Natural killer cell (primary cell): ENCODE data around the gene ADAM17. TPM values are rescaled to one million over a fixed set of nuclear protein-coding genes. Genes with fewer than 3 reads are reported as not detected.

ENCODE experiments used
- ATAC-seq, 3 donors: fragments of 150-1000 bp in 2 of 3; fragments of 200-7000 bp in 1 of 3; cut with Tn5 transposase; 1 replicate in 1 of 3; 2 replicates in 2 of 3; pipeline ENCODE4 v1.10.0; 2021; ENCODE audit warnings: mild to moderate bottlenecking in 2 of 3, moderate library complexity in 2 of 3
- DNase-seq, 2 donors: peaks; one replicate each; pipeline versions ENCODE4 v3.0.0 to v3.0.0-alpha.2; 2013 to 2021; ENCODE audit warnings: mixed read lengths in 1 of 2
- H3K27ac ChIP-seq: one replicate; pipeline ENCODE4 v1.5.1; 2013; ENCODE audit warnings: mild to moderate bottlenecking, low read length
- H3K27me3 ChIP-seq: one replicate; pipeline ENCODE4 v1.6.1; 2013; ENCODE audit warnings: low read length; ENCODE audit not compliant: control insufficient read depth, insufficient read depth
- H3K36me3 ChIP-seq: one replicate; pipeline ENCODE4 v1.6.1; 2013; ENCODE audit warnings: low read length; ENCODE audit not compliant: control insufficient read depth, insufficient read depth
- H3K4me1 ChIP-seq: one replicate; pipeline ENCODE4 v1.6.1; 2013; ENCODE audit warnings: low read length; ENCODE audit not compliant: control insufficient read depth, insufficient read depth
- H3K4me3 ChIP-seq: one replicate; pipeline ENCODE4 v1.5.1; 2013; ENCODE audit warnings: low read length
- H3K9me3 ChIP-seq: one replicate; pipeline ENCODE4 v1.6.1; 2013; ENCODE audit warnings: low read length; ENCODE audit not compliant: control insufficient read depth, insufficient read depth
- H3K27ac Mint-ChIP-seq, 2 donors: one replicate each; pipeline ENCODE4 v1.8.0; 2022; ENCODE audit warnings: mild to moderate bottlenecking in 2 of 2, mixed read lengths in 2 of 2, moderate library complexity in 1 of 2
- H3K27me3 Mint-ChIP-seq, 2 donors: one replicate each; pipeline ENCODE4 v1.8.0; 2022; ENCODE audit warnings: low read depth in 2 of 2, mixed read lengths in 2 of 2
- H3K36me3 Mint-ChIP-seq: one replicate; pipeline ENCODE4 v1.8.0; 2022; ENCODE audit warnings: mixed read lengths
- H3K4me1 Mint-ChIP-seq, 2 donors: one replicate each; pipeline ENCODE4 v1.8.0; 2022; ENCODE audit warnings: mixed read lengths in 2 of 2
- H3K4me3 Mint-ChIP-seq: one replicate; pipeline ENCODE4 v1.8.0; 2022; ENCODE audit warnings: mild to moderate bottlenecking, moderate library complexity, mixed read lengths
- H3K9me3 Mint-ChIP-seq, 2 donors: one replicate each; pipeline ENCODE4 v1.8.0; 2022; ENCODE audit warnings: mixed read lengths in 2 of 2
- whole genome bisulfite sequencing: methylation state at CpG from one replicate; pipeline ENCODE4 v1.1.7; 2013; ENCODE audit warnings: missing lambda C conversion rate; ENCODE audit not compliant: insufficient coverage; 5-methylcytosine and 5-hydroxymethylcytosine counted together
- intact Hi-C: fragments of 100-400 bp; cut with micrococcal nuclease; formaldehyde crosslinking; loops from one replicate; pipeline ENCODE4 v1.14.2; 2022
- total RNA-seq, 4 donors: library from RNA; stranded (reverse); fragments of 120-200 nt in 1 of 4; gene quantifications; one replicate each; pipeline versions ENCODE4 v1.2.3 to v1.2.4, GENCODE V29; 2013 to 2022
- TF ChIP-seq, protein P1 (sequence below): fragments of 200-600 bp; IDR thresholded peaks from one replicate; pipeline ENCODE4 v1.8.0; 2022; ENCODE audit warnings: antibody characterized with exemption

The ADAM17 gene
- total RNA-seq, 3 donors from 2014 or later (not counting 1 experiment from before 2014, with no cell fraction given): 44.0 to 53.8 (median 46.8) TPM

- intact Hi-C loops: no loop called here
- H3K36me3 Mint-ChIP-seq: no peaks in the 10 kb centered on the region
- H3K4me1 Mint-ChIP-seq: peaks cover 6 to 7% of the 10 kb centered on the region in 2 donors
- H3K27me3 ChIP-seq: no peaks in the 10 kb centered on the region
- H3K9me3 ChIP-seq: no peaks in the 10 kb centered on the region
- 94% methylated on average over 2 of the region's 7 CpGs for WGBS
- H3K4me3 ChIP-seq: no peak overlapping the region
- no peak overlapping the region for H3K4me3 Mint-ChIP-seq
- DNase-seq (no peak), ATAC-seq (no peak)
- TF ChIP-seq, protein P1, sequence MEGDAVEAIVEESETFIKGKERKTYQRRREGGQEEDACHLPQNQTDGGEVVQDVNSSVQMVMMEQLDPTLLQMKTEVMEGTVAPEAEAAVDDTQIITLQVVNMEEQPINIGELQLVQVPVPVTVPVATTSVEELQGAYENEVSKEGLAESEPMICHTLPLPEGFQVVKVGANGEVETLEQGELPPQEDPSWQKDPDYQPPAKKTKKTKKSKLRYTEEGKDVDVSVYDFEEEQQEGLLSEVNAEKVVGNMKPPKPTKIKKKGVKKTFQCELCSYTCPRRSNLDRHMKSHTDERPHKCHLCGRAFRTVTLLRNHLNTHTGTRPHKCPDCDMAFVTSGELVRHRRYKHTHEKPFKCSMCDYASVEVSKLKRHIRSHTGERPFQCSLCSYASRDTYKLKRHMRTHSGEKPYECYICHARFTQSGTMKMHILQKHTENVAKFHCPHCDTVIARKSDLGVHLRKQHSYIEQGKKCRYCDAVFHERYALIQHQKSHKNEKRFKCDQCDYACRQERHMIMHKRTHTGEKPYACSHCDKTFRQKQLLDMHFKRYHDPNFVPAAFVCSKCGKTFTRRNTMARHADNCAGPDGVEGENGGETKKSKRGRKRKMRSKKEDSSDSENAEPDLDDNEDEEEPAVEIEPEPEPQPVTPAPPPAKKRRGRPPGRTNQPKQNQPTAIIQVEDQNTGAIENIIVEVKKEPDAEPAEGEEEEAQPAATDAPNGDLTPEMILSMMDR: no peak
- H3K27me3 Mint-ChIP-seq: no peaks in the 10 kb centered on the region
- H3K9me3 Mint-ChIP-seq: no peaks in the 10 kb centered on the region
- peak overlapping the region in 1 of 2 donors; percentile 6 for H3K27ac Mint-ChIP-seq
- no peak overlapping the region for H3K27ac ChIP-seq
- H3K4me1 ChIP-seq: peaks cover 5% of the 10 kb centered on the region
- peaks cover 14% of the 10 kb centered on the region for H3K36me3 ChIP-seq
These were observed 90.5 kb downstream of the ADAM17 start for GRCh38 chr2:9465170-9465569.

DNA sequence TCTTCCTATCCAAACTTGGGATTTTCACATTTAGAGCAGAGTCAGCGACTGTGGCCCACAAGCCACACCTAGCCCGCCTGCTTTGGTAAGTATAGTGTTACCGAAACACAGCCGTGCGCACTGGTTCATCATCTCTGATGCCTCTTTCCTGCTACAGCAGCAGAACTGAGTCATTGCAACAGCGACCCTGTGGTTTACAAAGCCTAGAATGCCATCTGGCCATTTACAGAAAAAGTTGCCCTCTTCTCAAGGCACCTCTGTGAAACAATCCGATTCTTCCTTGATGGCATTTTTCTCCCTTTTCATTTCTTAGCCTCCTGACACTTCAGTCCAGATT lies 92.0 kb downstream of the ADAM17 start:
- no peaks in the 10 kb centered on the region for H3K27me3 Mint-ChIP-seq
- H3K4me3 Mint-ChIP-seq: no peak overlapping the region
- H3K27ac Mint-ChIP-seq: peak overlapping the region in 1 of 2 donors; percentile 74
- TF ChIP-seq, protein P1: no peak
- Histone ChIP-seq H3K9me3 (no peaks in the 10 kb centered on the region), H3K4me3 (no peak overlapping the region), H3K36me3 (peaks cover 20% of the 10 kb centered on the region), H3K27me3 (no peaks in the 10 kb centered on the region), H3K27ac (no peak overlapping the region), H3K4me1 (peaks cover 5% of the 10 kb centered on the region)
- H3K36me3 Mint-ChIP-seq: no peaks in the 10 kb centered on the region
- DNase-seq: peak; percentile 25 to 32
- no peaks in the 10 kb centered on the region for H3K9me3 Mint-ChIP-seq
- ATAC-seq: peak; percentile 79 to 94 (median 80)
- H3K4me1 Mint-ChIP-seq: peaks cover 6 to 7% of the 10 kb centered on the region in 2 donors
- 73% methylated on average over 7 of the region's 7 CpGs for WGBS
- intact Hi-C loops: no loop called here

DNA sequence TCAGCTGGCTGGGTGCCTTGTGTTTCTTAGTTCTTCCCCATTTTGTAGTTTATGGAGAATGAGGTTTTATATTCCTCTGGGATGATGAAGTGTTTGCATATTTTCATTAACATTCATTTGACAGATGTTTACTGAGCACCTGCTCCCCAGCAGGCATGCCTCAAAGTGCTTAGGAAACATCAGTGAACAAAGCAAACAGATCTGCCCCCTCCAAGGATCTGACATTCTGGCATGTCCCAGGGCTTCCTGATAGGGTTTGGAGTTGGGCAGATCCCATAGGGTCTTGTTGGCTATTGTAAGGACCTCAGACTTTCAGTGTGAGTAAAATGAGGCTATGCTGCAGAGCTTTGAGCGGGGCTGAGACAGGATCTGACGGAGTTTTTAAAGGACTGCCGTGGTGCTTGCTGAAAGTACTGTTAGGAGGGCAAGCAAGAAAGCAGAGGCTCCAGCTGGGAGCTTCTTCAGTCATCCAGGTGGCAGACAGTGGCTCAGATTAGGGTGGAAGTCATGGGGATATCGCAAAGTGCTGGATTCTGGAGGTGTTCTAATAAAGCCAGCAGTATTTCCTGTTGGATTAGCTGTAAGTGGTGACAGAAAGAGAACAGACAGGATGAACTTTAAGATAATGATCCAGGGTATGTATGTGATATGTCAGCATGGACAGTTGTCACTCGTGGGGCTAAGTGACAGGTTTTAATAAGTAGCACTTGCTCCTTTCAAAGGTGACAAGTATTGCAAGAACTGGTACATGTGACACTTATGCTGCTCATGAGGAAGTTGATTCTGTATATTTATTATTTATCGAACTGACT lies 92.5 kb downstream of the ADAM17 start:
- Histone ChIP-seq H3K36me3 (peaks cover 20% of the 10 kb centered on the region), H3K4me3 (no peak overlapping the region), H3K27ac (no peak overlapping the region), H3K9me3 (no peaks in the 10 kb centered on the region), H3K4me1 (peaks cover 5% of the 10 kb centered on the region), H3K27me3 (no peaks in the 10 kb centered on the region)
- Mint-ChIP-seq H3K27me3 (no peaks in the 10 kb centered on the region), H3K27ac (peak overlapping the region; percentile 59 to 74), H3K9me3 (no peaks in the 10 kb centered on the region), H3K36me3 (no peaks in the 10 kb centered on the region), H3K4me1 (peaks cover 6 to 7% of the 10 kb centered on the region in 2 donors), H3K4me3 (no peak overlapping the region)
- 88% methylated on average over 6 of the region's 6 CpGs for WGBS
- intact Hi-C loops: no loop called here
- DNase-seq (no peak), ATAC-seq (peak; percentile 17 to 70 (median 68))
- TF ChIP-seq, protein P1: no peak
